Measurements from ENCODE around the gene MC1R.

Gene MC1R

GRCh38 chr16:89949756-89950155 is 31.1 kb downstream of the MC1R start:
- TF ChIP-seq CTCF (conservative IDR thresholded peaks at IDR 0.05; ENCODE audit: low read depth, low read length) = no peak
- H3K4me1 ChIP-seq (ENCODE audit: low read depth, poor library complexity, severe bottlenecking) = peaks cover 16% of the 10 kb centered on the region
- H3K4me2 ChIP-seq = peak overlapping the region; percentile 84; the same call in 1 of the 2 replicates
- no peak overlapping the region for H3K9ac ChIP-seq
- no peaks in the 10 kb centered on the region for H3K79me2 ChIP-seq (ENCODE audit: insufficient read depth, low read depth)
- no peak overlapping the region for H3K27ac ChIP-seq
- peaks cover 31% of the 10 kb centered on the region for H3K27me3 ChIP-seq (ENCODE audit: insufficient read depth, low read depth)
- no peak overlapping the region for H3K4me3 ChIP-seq (IDR thresholded peaks at IDR 0.05; ENCODE audit: insufficient read depth, low read depth, low read length)
- H4K20me1 ChIP-seq (ENCODE audit: insufficient read depth) = no peaks in the 10 kb centered on the region
- no peak overlapping the region for H2AFZ ChIP-seq (ENCODE audit: low read depth)
- no peaks in the 10 kb centered on the region for H3K36me3 ChIP-seq (ENCODE audit: insufficient read depth)

GRCh38 chr16:89951509-89951908 is 32.8 kb downstream of the MC1R start:
- Histone ChIP-seq H3K27ac (no peak overlapping the region), H4K20me1 (ENCODE audit: insufficient read depth) (no peaks in the 10 kb centered on the region), H3K79me2 (ENCODE audit: insufficient read depth, low read depth) (no peaks in the 10 kb centered on the region), H3K4me3 (IDR thresholded peaks at IDR 0.05; ENCODE audit: insufficient read depth, low read depth, low read length) (no peak overlapping the region), H3K27me3 (ENCODE audit: insufficient read depth, low read depth) (peaks cover 14% of the 10 kb centered on the region), H3K4me1 (ENCODE audit: low read depth, poor library complexity, severe bottlenecking) (peaks cover 16% of the 10 kb centered on the region), H3K4me2 (no peak overlapping the region), H2AFZ (ENCODE audit: low read depth) (no peak overlapping the region), H3K9ac (no peak overlapping the region), H3K36me3 (ENCODE audit: insufficient read depth) (no peaks in the 10 kb centered on the region)
- no peak for TF ChIP-seq CTCF (conservative IDR thresholded peaks at IDR 0.05; ENCODE audit: low read depth, low read length)

GRCh38 chr16:89952049-89952448 is 33.4 kb downstream of the MC1R start:
- Histone ChIP-seq H3K27ac (no peak overlapping the region), H3K4me2 (no peak overlapping the region)

GRCh38 chr16:89952551-89952950 is 33.9 kb downstream of the MC1R start:
- Histone ChIP-seq H3K4me2 (no peak overlapping the region), H4K20me1 (ENCODE audit: insufficient read depth) (no peaks in the 10 kb centered on the region), H3K27me3 (ENCODE audit: insufficient read depth, low read depth) (peaks cover 5% of the 10 kb centered on the region), H3K79me2 (ENCODE audit: insufficient read depth, low read depth) (no peaks in the 10 kb centered on the region), H3K4me3 (IDR thresholded peaks at IDR 0.05; ENCODE audit: insufficient read depth, low read depth, low read length) (no peak overlapping the region), H3K36me3 (ENCODE audit: insufficient read depth) (no peaks in the 10 kb centered on the region), H3K9ac (no peak overlapping the region), H3K4me1 (ENCODE audit: low read depth, poor library complexity, severe bottlenecking) (peaks cover 16% of the 10 kb centered on the region), H3K27ac (no peak overlapping the region), H2AFZ (ENCODE audit: low read depth) (no peak overlapping the region)
- TF ChIP-seq CTCF (conservative IDR thresholded peaks at IDR 0.05; ENCODE audit: low read depth, low read length) = no peak

More at GRCh38 chr16:89952049-89952448, 33.4 kb downstream of the MC1R start:
- Histone ChIP-seq H3K4me3 (IDR thresholded peaks at IDR 0.05; ENCODE audit: insufficient read depth, low read depth, low read length) (no peak overlapping the region), H3K9ac (no peak overlapping the region), H3K79me2 (ENCODE audit: insufficient read depth, low read depth) (no peaks in the 10 kb centered on the region), H2AFZ (ENCODE audit: low read depth) (no peak overlapping the region), H3K4me1 (ENCODE audit: low read depth, poor library complexity, severe bottlenecking) (peaks cover 16% of the 10 kb centered on the region), H3K36me3 (ENCODE audit: insufficient read depth) (no peaks in the 10 kb centered on the region), H4K20me1 (ENCODE audit: insufficient read depth) (no peaks in the 10 kb centered on the region), H3K27me3 (ENCODE audit: insufficient read depth, low read depth) (peaks cover 10% of the 10 kb centered on the region)
- no peak for TF ChIP-seq CTCF (conservative IDR thresholded peaks at IDR 0.05; ENCODE audit: low read depth, low read length)
